Cardiac fibroblast (primary cell): ENCODE measurements around the gene BCLAF1.

ENCODE experiments used
- DNase-seq, 2 donors: peaks; one replicate each; pipeline versions ENCODE4 v3.0.0 to v3.0.0-alpha.2; 2010; ENCODE audit warnings: low read depth in 2 of 2
- H3K4me3 ChIP-seq, 2 donors: replicated peaks in 1 of 2; 1 replicate in 1 of 2; 2 replicates in 1 of 2; pipeline ENCODE4 v1.5.1; 2011; ENCODE audit warnings: low read depth in 2 of 2, low read length in 2 of 2, mild to moderate bottlenecking in 2 of 2, moderate library complexity in 1 of 2
- TF ChIP-seq, protein P1 (sequence below): IDR thresholded peaks from one replicate; pipeline ENCODE4 v1.5.1; 2011; ENCODE audit warnings: low read depth, mild to moderate bottlenecking, low read length, inconsistent platforms

The BCLAF1 gene

DNA sequence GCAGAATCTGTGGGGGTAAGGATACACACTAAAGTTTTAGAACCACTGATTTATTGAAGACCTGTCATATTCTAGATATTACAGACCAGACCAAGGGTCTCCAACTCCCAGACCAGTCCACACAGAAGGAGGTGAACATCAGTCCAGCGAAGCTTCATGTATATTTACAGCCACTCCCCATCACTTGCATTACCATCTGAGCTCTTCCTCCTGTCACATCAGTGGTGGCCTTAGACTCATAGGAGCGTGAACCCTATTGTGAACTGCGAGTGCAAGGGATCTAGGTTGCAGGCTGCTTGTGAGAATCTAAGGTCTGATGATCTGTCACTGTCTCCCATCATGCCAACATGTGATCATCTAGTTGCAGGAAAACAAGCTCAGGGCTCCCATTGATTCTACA is 5.0 kb upstream of the BCLAF1 start:
- DNase-seq = no peak
- H3K4me3 ChIP-seq = no peak overlapping the region
- TF ChIP-seq, protein P1, sequence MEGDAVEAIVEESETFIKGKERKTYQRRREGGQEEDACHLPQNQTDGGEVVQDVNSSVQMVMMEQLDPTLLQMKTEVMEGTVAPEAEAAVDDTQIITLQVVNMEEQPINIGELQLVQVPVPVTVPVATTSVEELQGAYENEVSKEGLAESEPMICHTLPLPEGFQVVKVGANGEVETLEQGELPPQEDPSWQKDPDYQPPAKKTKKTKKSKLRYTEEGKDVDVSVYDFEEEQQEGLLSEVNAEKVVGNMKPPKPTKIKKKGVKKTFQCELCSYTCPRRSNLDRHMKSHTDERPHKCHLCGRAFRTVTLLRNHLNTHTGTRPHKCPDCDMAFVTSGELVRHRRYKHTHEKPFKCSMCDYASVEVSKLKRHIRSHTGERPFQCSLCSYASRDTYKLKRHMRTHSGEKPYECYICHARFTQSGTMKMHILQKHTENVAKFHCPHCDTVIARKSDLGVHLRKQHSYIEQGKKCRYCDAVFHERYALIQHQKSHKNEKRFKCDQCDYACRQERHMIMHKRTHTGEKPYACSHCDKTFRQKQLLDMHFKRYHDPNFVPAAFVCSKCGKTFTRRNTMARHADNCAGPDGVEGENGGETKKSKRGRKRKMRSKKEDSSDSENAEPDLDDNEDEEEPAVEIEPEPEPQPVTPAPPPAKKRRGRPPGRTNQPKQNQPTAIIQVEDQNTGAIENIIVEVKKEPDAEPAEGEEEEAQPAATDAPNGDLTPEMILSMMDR = no peak

DNA sequence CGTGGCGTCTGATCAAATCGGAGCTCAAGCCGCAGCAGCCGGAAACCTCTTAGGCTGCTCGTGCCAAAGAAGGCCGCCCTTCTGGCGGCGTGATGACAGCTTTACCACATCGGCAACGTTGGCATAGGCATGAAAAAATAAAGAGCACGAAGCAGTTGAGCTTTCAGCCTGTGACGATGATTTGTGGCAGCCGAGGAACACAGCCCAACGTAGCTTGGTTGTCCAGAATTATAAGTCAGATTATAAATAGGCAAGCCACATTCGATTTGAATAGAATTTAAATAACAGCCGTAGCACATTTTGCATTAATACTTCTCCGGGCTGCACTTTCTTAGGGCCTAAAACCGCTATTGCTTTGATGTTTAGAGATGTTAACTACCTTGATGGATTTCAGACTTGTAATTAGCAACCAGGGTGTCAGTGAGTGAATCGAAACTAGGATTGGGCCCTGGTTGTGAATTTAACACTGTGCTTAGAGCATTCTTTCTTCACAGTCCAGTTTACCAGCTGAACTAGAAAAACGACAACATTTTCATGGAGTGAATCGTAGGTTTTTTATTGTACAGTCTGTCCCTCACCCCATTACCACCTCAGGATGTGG is 864 bp upstream of the BCLAF1 start:
- TF ChIP-seq, protein P1 = no peak
- peak; percentile 90 to 96 for DNase-seq

DNA sequence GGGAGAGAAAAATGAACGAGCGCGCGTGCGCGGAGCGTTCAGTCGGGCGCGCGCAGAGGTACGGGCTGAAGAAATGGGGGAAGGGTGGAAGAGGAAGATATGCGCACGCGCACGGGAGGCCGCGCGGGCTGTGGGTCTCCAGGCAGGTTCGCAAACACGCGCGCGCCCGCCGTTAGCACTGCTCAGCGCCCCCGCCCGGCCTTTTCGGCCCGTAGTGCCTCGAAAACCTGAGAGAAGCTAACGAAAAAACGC is 393 bp downstream of the BCLAF1 start:
- H3K4me3 ChIP-seq = peak overlapping the region; percentile 82 to 99
- TF ChIP-seq, protein P1 = no peak
- peak; percentile 92 to 93 for DNase-seq

More for the DNA sequence above, 864 bp upstream of the BCLAF1 start:
- H3K4me3 ChIP-seq = peak overlapping the region; percentile 59 to 82

DNA sequence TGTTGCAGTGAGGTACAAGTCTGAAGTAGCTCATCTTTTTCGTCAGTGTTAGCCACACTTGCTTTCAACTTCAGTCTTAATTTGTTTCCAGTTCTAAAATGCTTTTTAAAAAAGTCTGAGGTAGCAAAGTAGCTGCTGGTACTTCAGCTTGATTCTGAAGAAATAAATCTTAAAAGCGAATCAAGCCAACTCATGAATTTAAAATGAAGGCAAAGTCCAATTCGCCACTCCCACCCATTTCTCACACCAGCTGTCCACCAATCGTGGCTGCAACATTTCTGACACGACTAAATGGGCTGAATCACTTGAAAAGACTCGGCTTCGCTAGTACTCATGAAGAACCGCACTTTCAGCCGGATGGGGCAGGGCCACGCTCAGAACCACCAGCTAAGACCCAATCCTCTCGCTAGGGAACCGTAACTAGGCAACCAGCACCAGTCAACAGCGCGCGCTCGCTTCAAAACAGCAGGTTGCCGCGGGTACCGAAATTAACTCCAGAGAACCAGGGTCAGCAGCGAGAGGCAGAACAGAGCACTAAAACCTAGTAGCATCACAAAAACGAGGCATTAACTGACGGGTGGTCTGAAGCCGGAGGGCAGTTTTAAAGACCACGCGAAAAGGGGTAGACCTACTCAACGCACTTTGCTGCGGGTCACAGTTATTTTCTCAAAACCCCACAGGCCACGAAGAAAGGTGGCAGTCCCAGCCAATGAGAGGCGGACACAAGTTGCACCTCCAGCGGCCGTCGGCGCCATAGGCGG is 900 bp downstream of the BCLAF1 start:
- peak overlapping the region; percentile 82 to 99 for H3K4me3 ChIP-seq
- TF ChIP-seq, protein P1 = peak; percentile 44
- DNase-seq = peak; percentile 96 to 97

DNA sequence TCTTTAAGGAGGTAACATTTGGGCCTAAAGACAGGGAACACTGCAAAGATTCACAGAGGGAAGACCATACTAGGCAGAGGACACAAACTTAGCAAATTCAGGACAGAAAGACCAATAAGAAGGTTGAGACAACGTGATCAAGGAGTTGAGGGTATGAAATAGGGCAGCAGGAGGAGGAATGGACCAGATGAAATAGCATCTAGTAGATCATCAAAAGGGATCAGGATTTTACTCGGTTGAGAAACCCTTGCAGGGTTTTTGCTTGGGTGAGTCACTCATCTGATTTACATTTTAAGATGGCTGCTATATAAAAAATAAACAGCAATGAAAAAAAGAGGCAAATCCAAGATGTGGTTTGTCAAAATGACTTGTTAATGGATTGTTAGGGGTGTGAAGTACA is 4.7 kb downstream of the BCLAF1 start:
- peak overlapping the region in 1 of 2 donors; percentile 3 for H3K4me3 ChIP-seq
- peak; percentile 33 to 68 for DNase-seq
- TF ChIP-seq, protein P1 = no peak

DNA sequence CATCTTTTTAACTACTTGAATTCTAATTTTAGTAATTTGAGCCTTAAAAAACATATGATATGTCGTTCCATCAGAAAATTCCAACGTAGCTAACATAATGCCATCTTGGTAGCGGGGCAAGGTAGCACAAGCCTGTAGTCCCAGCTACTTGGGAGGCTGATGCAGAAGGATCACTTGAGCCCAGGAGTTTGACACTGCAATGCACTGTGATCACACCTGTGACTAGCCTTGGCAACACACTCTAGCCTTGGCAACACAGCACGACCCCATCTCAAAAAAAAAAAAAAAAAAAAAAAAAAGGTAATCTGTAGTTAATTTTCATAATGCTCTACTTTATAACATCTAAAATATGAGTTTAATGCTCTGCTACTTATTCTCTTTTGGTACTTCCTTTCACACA is 6.7 kb downstream of the BCLAF1 start:
- no peak for DNase-seq
- TF ChIP-seq, protein P1 = no peak
- no peak overlapping the region for H3K4me3 ChIP-seq
